Nephron (organoid): ENCODE measurements around the gene FGGY.
"Not testable (repeated sequence)": the region's sequence is repeated elsewhere in the genome, so short reads cannot be mapped to it uniquely, and the experiment has no call there.

Experiments
- H3K27ac Mint-ChIP-seq, 3 experiments: 2 replicates each; pipeline ENCODE4 v1.8.0; 2020; ENCODE audit warnings: mixed read lengths in 3 of 3, mild to moderate bottlenecking in 2 of 3, moderate library complexity in 1 of 3
- H3K27me3 Mint-ChIP-seq: 2 replicates; pipeline ENCODE4 v1.8.0; 2021; ENCODE audit warnings: low read depth, mild to moderate bottlenecking, moderate library complexity, mixed read lengths
- H3K36me3 Mint-ChIP-seq: 2 replicates; pipeline ENCODE4 v1.8.0; 2020; ENCODE audit warnings: low read depth, mixed read lengths
- H3K4me1 Mint-ChIP-seq: 2 replicates; pipeline ENCODE4 v1.8.0; 2020; ENCODE audit warnings: mixed read lengths
- H3K4me3 Mint-ChIP-seq, 3 experiments: 2 replicates each; pipeline ENCODE4 v1.8.0; 2020; ENCODE audit warnings: mild to moderate bottlenecking in 3 of 3, mixed read lengths in 3 of 3, moderate library complexity in 2 of 3
- H3K9me3 Mint-ChIP-seq: 2 replicates; pipeline ENCODE4 v1.8.0; 2020; ENCODE audit warnings: mixed read lengths
- CTCF ChIP-seq, 3 experiments: fragments of 200-600 bp; sonication (generic); IDR thresholded peaks; one replicate each; pipeline ENCODE4 v1.5.0; 2021; ENCODE audit warnings: antibody characterized with exemption in 3 of 3; ENCODE audit not compliant: unreplicated experiment in 3 of 3

FGGY gene

GRCh38 chr1:59605761-59606160, 308.9 kb downstream of the FGGY start:
- no peak for TF ChIP-seq CTCF (IDR thresholded peaks at IDR 0.05; ENCODE audit: unreplicated experiment in 3 of 3)
- H3K27ac Mint-ChIP-seq, result peak overlapping the region; percentile 43 to 81 (median 56)
- H3K27me3 Mint-ChIP-seq, result peaks cover 3% of the 10 kb centered on the region
- H3K9me3 Mint-ChIP-seq, result peaks cover 23% of the 10 kb centered on the region
- H3K4me1 Mint-ChIP-seq, result peaks cover 14% of the 10 kb centered on the region
- no peak overlapping the region for H3K4me3 Mint-ChIP-seq
- peaks cover 40% of the 10 kb centered on the region for H3K36me3 Mint-ChIP-seq

GRCh38 chr1:59609245-59609644, 312.4 kb downstream of the FGGY start:
- Mint-ChIP-seq H3K4me3 (no peak overlapping the region), H3K27ac (no peak overlapping the region)

GRCh38 chr1:59610499-59610898, 313.6 kb downstream of the FGGY start:
- peaks cover 60% of the 10 kb centered on the region for H3K36me3 Mint-ChIP-seq
- H3K27ac Mint-ChIP-seq, H3K27me3 Mint-ChIP-seq, H3K4me3 Mint-ChIP-seq: not testable (repeated sequence)
- peaks cover 13% of the 10 kb centered on the region for H3K4me1 Mint-ChIP-seq
- H3K9me3 Mint-ChIP-seq, result peaks cover 49% of the 10 kb centered on the region

More at GRCh38 chr1:59609245-59609644, 312.4 kb downstream of the FGGY start:
- H3K27me3 Mint-ChIP-seq, result peaks cover 3% of the 10 kb centered on the region
- no peak for TF ChIP-seq CTCF (IDR thresholded peaks at IDR 0.05; ENCODE audit: unreplicated experiment in 3 of 3)
- peaks cover 40% of the 10 kb centered on the region for H3K9me3 Mint-ChIP-seq
- H3K4me1 Mint-ChIP-seq, result peaks cover 14% of the 10 kb centered on the region
- peaks cover 60% of the 10 kb centered on the region for H3K36me3 Mint-ChIP-seq

- no peak for TF ChIP-seq CTCF (IDR thresholded peaks at IDR 0.05; ENCODE audit: unreplicated experiment in 3 of 3)
- Mint-ChIP-seq H3K36me3 (peaks cover 11% of the 10 kb centered on the region), H3K27me3 (no peaks in the 10 kb centered on the region), H3K4me1 (no peaks in the 10 kb centered on the region), H3K27ac (no peak overlapping the region), H3K4me3 (no peak overlapping the region), H3K9me3 (peaks cover 27% of the 10 kb centered on the region)
Observed at GRCh38 chr1:59617434-59617833, 320.5 kb downstream of the FGGY start.

GRCh38 chr1:59619557-59619956, 322.7 kb downstream of the FGGY start:
- H3K36me3 Mint-ChIP-seq, result peaks cover 3% of the 10 kb centered on the region
- H3K4me3 Mint-ChIP-seq, result no peak overlapping the region
- no peak for TF ChIP-seq CTCF (IDR thresholded peaks at IDR 0.05; ENCODE audit: unreplicated experiment in 3 of 3)
- H3K9me3 Mint-ChIP-seq, result peaks cover 12% of the 10 kb centered on the region
- no peaks in the 10 kb centered on the region for H3K27me3 Mint-ChIP-seq
- no peak overlapping the region for H3K27ac Mint-ChIP-seq
- no peaks in the 10 kb centered on the region for H3K4me1 Mint-ChIP-seq

GRCh38 chr1:59625384-59625783, 328.5 kb downstream of the FGGY start:
- Mint-ChIP-seq H3K27me3 (no peaks in the 10 kb centered on the region), H3K4me1 (no peaks in the 10 kb centered on the region), H3K36me3 (peaks cover 3% of the 10 kb centered on the region), H3K4me3 (no peak overlapping the region), H3K27ac (no peak overlapping the region), H3K9me3 (no peaks in the 10 kb centered on the region)
- no peak for TF ChIP-seq CTCF (IDR thresholded peaks at IDR 0.05; ENCODE audit: unreplicated experiment in 3 of 3)
